ENCODE results near the gene FAM47C.
"Not testable (repeated sequence)": the region's sequence is repeated elsewhere in the genome, so short reads cannot be mapped to it uniquely, and the experiment has no call there.

Gene FAM47C

GRCh38 chrX:37008182-37008581 is at the start of gene FAM47C:
FAM47C (plus strand) TSS chrX:37008366; CDS start chrX:37008411, 45 bp downstream.
- DNase-seq, result not testable (repeated sequence)

GRCh38 chrX:36961590-36961989 is 46.6 kb upstream of the FAM47C start:
- DNase-seq, result peak; percentile 65

- DNase-seq, result no peak
These were observed 44.9 kb upstream of the FAM47C start for GRCh38 chrX:36963069-36963808.

DNA sequence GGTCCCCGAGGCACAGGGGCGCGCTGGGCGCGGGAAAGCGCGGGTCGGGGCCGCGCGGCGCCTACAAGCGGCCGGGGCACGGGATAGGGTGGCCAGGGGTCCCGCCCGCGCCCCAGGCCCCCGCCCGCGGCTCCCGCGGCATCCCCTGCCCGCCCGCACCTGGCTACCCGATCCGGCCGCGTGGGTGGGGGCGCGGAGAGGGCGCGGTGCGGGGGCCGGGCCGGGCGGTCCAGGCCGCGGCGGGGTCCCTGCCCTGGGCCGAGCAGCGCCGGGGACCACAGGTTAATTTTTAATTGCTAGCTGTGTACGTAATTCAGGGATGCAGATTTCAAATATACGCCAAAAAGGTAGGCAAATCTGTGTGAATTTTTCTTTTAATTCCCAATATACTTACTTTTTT is 44.3 kb upstream of the FAM47C start:
- no peak for DNase-seq

GRCh38 chrX:36973575-36973974 is 34.6 kb upstream of the FAM47C start:
- DNase-seq, result no peak

- no peak for DNase-seq
These were observed 33.3 kb upstream of the FAM47C start for GRCh38 chrX:36974911-36975310.

DNA sequence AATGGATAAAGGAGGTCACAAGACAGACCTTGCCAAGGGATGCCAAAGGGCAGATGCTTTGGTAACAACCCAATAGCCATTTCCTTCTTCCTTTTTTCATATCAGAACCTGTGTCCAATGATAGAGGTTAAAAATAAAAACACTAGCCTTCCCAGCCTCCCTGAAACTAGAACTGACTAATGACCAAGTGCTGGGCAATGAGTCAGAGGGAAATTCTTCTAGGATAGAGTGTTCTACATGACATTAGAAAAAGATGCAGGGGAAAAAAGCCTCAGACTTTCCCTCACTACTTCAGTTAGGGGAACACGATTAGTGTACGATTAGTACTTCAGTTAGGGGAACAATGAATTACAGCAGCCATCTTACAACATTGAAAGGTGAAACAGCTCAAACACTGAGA is 29.3 kb upstream of the FAM47C start:
- DNase-seq, result no peak

- no peak for DNase-seq
These were observed 24.3 kb upstream of the FAM47C start for GRCh38 chrX:36983831-36984230.

DNA sequence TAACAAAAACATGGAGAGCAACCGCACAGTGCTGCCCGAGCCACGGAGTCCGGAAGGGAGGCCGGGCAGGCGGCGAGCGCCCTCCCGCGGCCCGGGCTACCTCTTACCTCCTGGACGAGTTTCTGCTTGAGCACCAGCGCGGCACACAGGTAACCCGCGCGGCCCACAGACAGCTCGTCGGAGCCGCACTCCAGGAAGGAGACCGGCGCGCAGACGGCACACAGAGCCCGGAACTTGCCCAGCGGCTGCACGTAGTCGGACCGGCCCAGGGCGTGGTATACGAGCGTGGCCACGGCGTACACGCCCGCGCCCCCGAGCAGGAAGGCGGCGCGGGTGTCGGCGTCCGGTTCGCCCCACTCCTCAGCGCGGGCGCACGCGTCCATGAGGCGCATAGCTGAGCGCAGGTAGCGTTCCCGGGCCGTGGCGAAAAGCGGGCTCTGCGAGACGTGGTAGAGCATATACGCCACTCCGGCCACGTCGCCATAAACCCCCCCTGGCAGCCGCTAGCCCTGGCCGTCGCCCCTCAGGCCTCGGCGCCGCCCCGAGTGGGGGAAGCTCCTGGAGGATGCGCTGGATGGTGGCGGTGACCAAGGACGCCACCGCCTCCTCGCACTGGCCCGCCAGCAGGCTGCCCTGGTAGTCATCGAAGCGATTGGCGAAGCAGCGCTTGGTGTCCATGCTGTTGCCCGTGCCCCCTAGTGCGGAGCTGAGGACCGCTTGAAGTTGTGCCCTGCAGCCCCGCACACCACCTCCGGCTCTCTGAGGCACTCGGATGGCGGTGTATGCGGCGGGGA is 22.6 kb upstream of the FAM47C start:
- DNase-seq, result peak; percentile 50

GRCh38 chrX:36986231-36986630 is 21.9 kb upstream of the FAM47C start:
- peak; percentile 22 for DNase-seq

- not testable (repeated sequence) for DNase-seq
These were observed 21.0 kb upstream of the FAM47C start for GRCh38 chrX:36987212-36987611.

- no peak for DNase-seq
These were observed 8.0 kb upstream of the FAM47C start for GRCh38 chrX:37000140-37000539.

DNA sequence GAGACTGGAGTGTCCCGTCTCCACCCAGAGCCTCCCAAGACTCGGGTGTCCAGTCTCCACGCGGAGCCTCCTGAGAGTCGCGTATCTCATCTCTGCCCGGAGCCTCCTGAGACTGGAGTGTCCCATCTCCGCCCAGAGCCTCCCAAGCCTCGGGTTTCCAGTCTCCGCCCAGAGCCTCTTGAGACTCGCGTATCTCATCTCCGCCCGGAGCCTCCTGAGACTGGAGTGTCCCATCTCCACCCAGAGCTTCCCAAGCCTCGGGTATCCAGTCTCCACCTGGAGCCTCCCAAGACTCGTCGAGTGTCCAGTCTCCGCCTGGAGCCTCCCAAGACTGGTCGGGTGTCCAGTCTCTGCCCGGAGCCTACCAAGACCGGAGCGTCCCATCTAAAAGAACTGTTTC is 2.3 kb downstream of the FAM47C start:
- no peak for DNase-seq

DNA sequence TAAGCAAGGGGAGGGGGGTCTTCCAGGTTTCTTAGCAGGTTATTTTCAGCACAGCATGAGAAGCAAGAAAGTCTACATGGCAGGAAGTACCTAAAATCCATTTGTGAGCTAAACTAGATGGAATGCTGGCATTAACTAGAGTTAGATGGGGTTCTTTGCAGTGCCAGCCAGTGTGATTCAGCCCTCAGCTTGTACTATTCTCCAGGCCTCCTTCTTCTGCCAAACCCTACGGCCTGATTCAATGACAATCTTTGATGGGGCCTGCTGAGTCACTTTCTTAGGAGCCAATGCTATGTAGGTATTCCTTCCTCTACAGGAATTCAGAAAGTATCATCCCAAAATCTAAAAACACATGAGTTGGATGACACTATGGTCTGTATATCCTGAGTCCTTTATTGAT is 26.1 kb downstream of the FAM47C start:
- not testable (repeated sequence) for DNase-seq

- not testable (repeated sequence) for DNase-seq
These were observed 28.6 kb downstream of the FAM47C start for GRCh38 chrX:37036674-37037220.

GRCh38 chrX:37038814-37039213 is 30.6 kb downstream of the FAM47C start:
- not testable (repeated sequence) for DNase-seq

DNA sequence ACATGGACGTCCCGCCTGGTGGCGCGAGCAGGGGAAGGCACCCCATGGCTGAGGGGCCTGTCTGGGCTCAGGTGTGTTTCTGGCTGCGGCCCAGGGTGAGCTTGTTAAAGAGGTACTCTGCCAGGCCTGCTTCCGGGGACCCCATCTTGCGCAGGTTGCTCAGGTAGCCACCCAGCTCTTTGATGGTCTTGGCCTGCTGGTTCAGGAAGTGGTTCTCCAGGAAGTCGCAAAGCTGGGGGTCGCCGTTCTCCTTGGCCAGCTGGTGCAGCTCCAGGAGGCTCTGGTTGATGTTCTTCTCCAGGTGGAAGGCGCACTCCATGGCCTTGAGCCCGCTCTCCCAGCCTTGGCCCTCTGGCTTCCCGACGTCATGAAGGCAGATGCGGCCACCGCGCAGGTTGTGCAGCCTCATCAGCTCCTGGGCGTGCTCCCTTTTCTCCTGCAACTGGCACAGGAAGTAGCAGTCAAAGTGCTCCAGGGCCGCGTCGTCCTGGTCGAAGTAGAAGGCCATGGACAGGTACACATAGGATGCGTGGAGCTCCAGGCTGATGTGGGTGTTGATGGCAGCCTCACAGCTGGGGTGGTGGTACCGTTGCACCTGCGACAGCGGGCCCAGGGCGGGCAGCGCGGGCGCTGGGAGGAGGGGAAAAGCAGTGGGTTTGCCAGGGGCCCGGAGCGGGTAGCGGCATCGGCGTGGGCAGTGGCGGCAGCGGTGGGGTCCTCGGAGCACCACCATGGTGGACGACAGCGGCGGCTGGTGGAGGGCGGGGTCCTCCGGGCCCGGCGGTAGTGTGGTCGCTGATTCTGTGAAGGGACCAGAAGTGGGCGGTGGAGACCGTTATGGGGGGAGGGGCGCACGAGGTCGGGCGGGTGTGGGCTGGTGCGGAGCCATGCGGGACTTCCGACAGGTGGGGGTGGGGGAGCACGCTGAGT is 35.1 kb downstream of the FAM47C start:
- not testable (repeated sequence) for DNase-seq

DNA sequence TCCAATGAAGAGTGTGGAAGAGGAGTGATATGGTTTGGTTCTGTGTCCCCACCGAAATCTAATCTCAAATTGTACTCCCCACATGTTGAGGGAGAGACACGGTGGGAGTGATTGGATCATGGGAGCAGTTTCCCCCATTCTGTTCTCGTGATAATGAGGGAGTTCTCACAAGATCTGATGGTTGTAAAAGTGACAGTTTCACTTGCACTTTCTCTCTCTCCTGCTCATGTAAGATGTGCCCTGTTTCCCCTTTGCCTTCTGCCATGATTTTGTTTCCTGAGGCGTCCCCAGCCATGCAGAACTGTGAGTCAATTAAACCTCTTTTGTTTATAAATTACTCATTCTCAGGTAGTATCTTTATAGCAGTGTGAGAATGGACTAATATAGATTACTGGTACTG is 39.6 kb downstream of the FAM47C start:
- DNase-seq, result no peak

GRCh38 chrX:37057572-37057971 is 49.4 kb downstream of the FAM47C start:
- not testable (repeated sequence) for DNase-seq

- DNase-seq, result peak; percentile 73
These were observed 52.8 kb downstream of the FAM47C start for GRCh38 chrX:37060999-37061398.
